WTC11 (cell line): ENCODE results near the gene SKA2. TPM values are rescaled to one million over a fixed set of nuclear protein-coding genes. Genes with fewer than 3 reads are reported as not detected.

Source experiments
- ATAC-seq: fragments of 200-7000 bp; cut with Tn5 transposase; 2 replicates; pipeline ENCODE4 v1.10.0; 2021; ENCODE audit warnings: mild to moderate bottlenecking, moderate library complexity
- CTCF ChIA-PET: fragments of 300-600 bp; sonication (Branson Sonifier 250); formaldehyde crosslinking; loops from one replicate; lab custom pipeline; 2021; ENCODE audit warnings: antibody characterized with exemption; lab: Charles Lee
- POLR2A ChIA-PET: fragments of 350-600 bp; sonication (Branson Sonifier 250); formaldehyde crosslinking; loops from one replicate; lab custom pipeline; 2021; ENCODE audit warnings: antibody characterized with exemption; lab: Charles Lee
- DNase-seq: peaks from one replicate; pipeline ENCODE4 v3.0.0; 2021; ENCODE audit warnings: low spot score
- H3K27ac Mint-ChIP-seq: 2 replicates; pipeline ENCODE4 v1.8.0; 2021; ENCODE audit warnings: mixed read lengths
- H3K27me3 Mint-ChIP-seq: 2 replicates; pipeline ENCODE4 v1.8.0; 2021; ENCODE audit warnings: low read depth, mild to moderate bottlenecking, moderate library complexity, mixed read lengths
- H3K36me3 Mint-ChIP-seq: 2 replicates; pipeline ENCODE4 v1.8.0; 2021; ENCODE audit warnings: mixed read lengths
- H3K4me1 Mint-ChIP-seq: 2 replicates; pipeline ENCODE4 v1.8.0; 2022; ENCODE audit warnings: mixed read lengths
- H3K4me3 Mint-ChIP-seq: 2 replicates; pipeline ENCODE4 v1.8.0; 2021; ENCODE audit warnings: mild to moderate bottlenecking, moderate library complexity, mixed read lengths
- H3K9me3 Mint-ChIP-seq: 2 replicates; pipeline ENCODE4 v1.8.0; 2021; ENCODE audit warnings: mixed read lengths
- ATF2 ChIP-seq: sonication (generic); formaldehyde crosslinking; IDR thresholded peaks from 2 replicates; pipeline ENCODE4 v1.8.1; 2022; ENCODE audit warnings: low read depth, missing genetic modification reagents, borderline replicate concordance
- CDX4 ChIP-seq: fragments of 250-450 bp; sonication (Bioruptor Pico); IDR thresholded peaks from 2 replicates; pipeline ENCODE4 v1.9.0; 2021; ENCODE audit warnings: moderate library complexity, mild to moderate bottlenecking, inconsistent platforms, borderline replicate concordance
- EMX1 ChIP-seq: fragments of 250-450 bp; sonication (Bioruptor Pico); IDR thresholded peaks from 2 replicates; pipeline ENCODE4 v1.8.0; 2021; ENCODE audit warnings: mild to moderate bottlenecking
- ESRRA ChIP-seq: sonication (generic); formaldehyde crosslinking; IDR thresholded peaks from 2 replicates; pipeline ENCODE4 v1.8.1; 2022; ENCODE audit warnings: mild to moderate bottlenecking, missing genetic modification reagents, borderline replicate concordance
- FOXJ3 ChIP-seq: sonication (generic); formaldehyde crosslinking; IDR thresholded peaks from 2 replicates; pipeline ENCODE4 v1.9.0; 2021; ENCODE audit warnings: missing genetic modification reagents, mild to moderate bottlenecking, borderline replicate concordance
- IRF2 ChIP-seq: sonication (generic); formaldehyde crosslinking; IDR thresholded peaks from 2 replicates; pipeline ENCODE4 v1.8.0; 2022; ENCODE audit warnings: low read depth, missing genetic modification reagents, borderline replicate concordance
- RELA ChIP-seq: sonication (generic); formaldehyde crosslinking; IDR thresholded peaks from 2 replicates; pipeline ENCODE4 v1.8.1; 2022; ENCODE audit warnings: missing genetic modification reagents, mild to moderate bottlenecking, borderline replicate concordance
- TEAD4 ChIP-seq: sonication (generic); formaldehyde crosslinking; IDR thresholded peaks from 2 replicates; pipeline ENCODE4 v1.8.0; 2022; ENCODE audit warnings: mild to moderate bottlenecking, missing genetic modification reagents
- ZBTB21 ChIP-seq: sonication (generic); formaldehyde crosslinking; IDR thresholded peaks from 2 replicates; pipeline ENCODE4 v1.8.1; 2023; ENCODE audit warnings: mild to moderate bottlenecking, missing genetic modification reagents, borderline replicate concordance
- ZNF121 ChIP-seq: sonication (generic); formaldehyde crosslinking; IDR thresholded peaks from 2 replicates; pipeline ENCODE4 v1.8.0; 2023; ENCODE audit warnings: missing genetic modification reagents
- ZNF232 ChIP-seq: sonication (generic); formaldehyde crosslinking; IDR thresholded peaks from 2 replicates; pipeline ENCODE4 v1.8.0; 2022; ENCODE audit warnings: mild to moderate bottlenecking, missing genetic modification reagents
- ZNF423 ChIP-seq: fragments of 250-450 bp; sonication (Bioruptor Pico); IDR thresholded peaks from 2 replicates; pipeline ENCODE4 v2.1.2; 2022; ENCODE audit warnings: mild to moderate bottlenecking, moderate library complexity
- total RNA-seq: library from RNA; stranded (reverse); gene quantifications from 3 replicates; pipeline ENCODE4 v1.2.3, GENCODE V29; 2021
- TF ChIP-seq, protein P1 (sequence below): sonication (generic); formaldehyde crosslinking; IDR thresholded peaks from 2 replicates; pipeline ENCODE4 v1.8.0; 2022; ENCODE audit warnings: mild to moderate bottlenecking, missing genetic modification reagents
- TF ChIP-seq, protein P2 (sequence below): sonication (generic); formaldehyde crosslinking; IDR thresholded peaks from 2 replicates; pipeline ENCODE4 v1.8.1; 2023; ENCODE audit warnings: mild to moderate bottlenecking, moderate library complexity, missing genetic modification reagents
- TF ChIP-seq, protein P3 (sequence below): fragments of 250-450 bp; sonication (Bioruptor Pico); IDR thresholded peaks from 2 replicates; pipeline ENCODE4 v1.9.0; 2021; ENCODE audit warnings: mild to moderate bottlenecking, borderline replicate concordance

The SKA2 gene
- total RNA-seq, 1 experiment from 2014 or later: 80.0 TPM

GRCh38 chr17:59151591-59151990 is 3.4 kb downstream of the SKA2 start (continued):
- TF ChIP-seq, protein P1, sequence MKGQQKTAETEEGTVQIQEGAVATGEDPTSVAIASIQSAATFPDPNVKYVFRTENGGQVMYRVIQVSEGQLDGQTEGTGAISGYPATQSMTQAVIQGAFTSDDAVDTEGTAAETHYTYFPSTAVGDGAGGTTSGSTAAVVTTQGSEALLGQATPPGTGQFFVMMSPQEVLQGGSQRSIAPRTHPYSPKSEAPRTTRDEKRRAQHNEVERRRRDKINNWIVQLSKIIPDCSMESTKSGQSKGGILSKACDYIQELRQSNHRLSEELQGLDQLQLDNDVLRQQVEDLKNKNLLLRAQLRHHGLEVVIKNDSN (CRISPR knock-in tag): no peak
- TF ChIP-seq RELA (CRISPR knock-in tag) (no peak), FOXJ3 (CRISPR knock-in tag) (no peak)

GRCh38 chr17:59151006-59151405 is 4.0 kb downstream of the SKA2 start:
- no peak for DNase-seq
- ChIA-PET CTCF (no interaction called here), POLR2A (interaction anchor here (0.6 kb wide), 1 partner anchor 35 kb away, joined by 4 read pairs; no protein-coding TSS in a partner anchor)
- ATAC-seq: no peak
- Mint-ChIP-seq H3K27me3 (no peaks in the 10 kb centered on the region), H3K27ac (no peak overlapping the region), H3K36me3 (0 out of 2 replicates have a peak, but pooled peaks cover 2% of the 10 kb centered on the region), H3K9me3 (no peaks in the 10 kb centered on the region), H3K4me1 (peaks cover 32% of the 10 kb centered on the region), H3K4me3 (no peak overlapping the region)
- TF ChIP-seq ZBTB21 (CRISPR knock-in tag): no peak
- no peak for TF ChIP-seq ZNF232
- TF ChIP-seq, protein P2, sequence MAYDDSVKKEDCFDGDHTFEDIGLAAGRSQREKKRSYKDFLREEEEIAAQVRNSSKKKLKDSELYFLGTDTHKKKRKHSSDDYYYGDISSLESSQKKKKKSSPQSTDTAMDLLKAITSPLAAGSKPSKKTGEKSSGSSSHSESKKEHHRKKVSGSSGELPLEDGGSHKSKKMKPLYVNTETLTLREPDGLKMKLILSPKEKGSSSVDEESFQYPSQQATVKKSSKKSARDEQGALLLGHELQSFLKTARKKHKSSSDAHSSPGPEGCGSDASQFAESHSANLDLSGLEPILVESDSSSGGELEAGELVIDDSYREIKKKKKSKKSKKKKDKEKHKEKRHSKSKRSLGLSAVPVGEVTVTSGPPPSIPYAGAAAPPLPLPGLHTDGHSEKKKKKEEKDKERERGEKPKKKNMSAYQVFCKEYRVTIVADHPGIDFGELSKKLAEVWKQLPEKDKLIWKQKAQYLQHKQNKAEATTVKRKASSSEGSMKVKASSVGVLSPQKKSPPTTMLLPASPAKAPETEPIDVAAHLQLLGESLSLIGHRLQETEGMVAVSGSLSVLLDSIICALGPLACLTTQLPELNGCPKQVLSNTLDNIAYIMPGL: no peak
- TF ChIP-seq IRF2 (CRISPR knock-in tag): no peak
- TF ChIP-seq ESRRA: no peak
- no peak for TF ChIP-seq CDX4
- TF ChIP-seq ATF2 (CRISPR knock-in tag): no peak
- no peak for TF ChIP-seq TEAD4 (CRISPR knock-in tag)
- TF ChIP-seq EMX1: no peak
- no peak for TF ChIP-seq ZNF423 (CRISPR knock-in tag)

DNA sequence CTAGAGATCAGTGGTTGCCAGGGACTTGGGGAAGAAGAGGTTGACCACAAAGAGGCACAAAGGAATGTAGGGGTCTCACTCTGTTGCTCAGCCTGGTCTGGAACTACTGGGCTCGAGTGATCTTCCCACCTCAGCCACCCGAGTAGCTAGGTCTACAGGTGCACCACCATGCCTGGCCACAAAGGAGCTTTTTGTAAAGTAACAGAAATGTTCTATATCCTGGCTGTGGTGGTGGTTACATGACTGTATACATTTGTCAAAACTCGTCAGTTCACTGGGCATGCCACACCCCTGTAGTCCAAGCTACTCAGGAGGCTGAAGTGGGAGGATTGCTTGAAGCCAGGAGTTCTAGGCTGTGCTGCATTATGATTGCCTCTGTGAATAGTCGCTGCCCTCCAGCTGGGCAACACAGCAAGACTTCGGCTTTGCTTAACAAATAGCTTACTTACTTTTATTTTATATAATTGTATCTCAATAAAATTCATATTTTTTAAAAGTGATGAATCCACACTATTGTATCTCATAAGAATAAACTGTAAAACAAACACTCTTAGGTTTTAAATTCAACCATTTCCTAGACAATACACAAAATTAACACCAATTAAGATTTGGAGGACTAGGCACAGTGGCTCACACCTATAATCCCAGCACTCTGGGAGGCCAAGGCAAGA is 5.0 kb downstream of the SKA2 start:
- CTCF ChIA-PET: no interaction called here
- no peaks in the 10 kb centered on the region for H3K9me3 Mint-ChIP-seq
- peaks cover 9% of the 10 kb centered on the region; the same call in 1 of the 2 replicates for H3K36me3 Mint-ChIP-seq
- peaks cover 32% of the 10 kb centered on the region for H3K4me1 Mint-ChIP-seq
- ATAC-seq: no peak
- H3K4me3 Mint-ChIP-seq: no peak overlapping the region
- POLR2A ChIA-PET: interaction anchor here (0.5 kb wide), 1 partner anchor 284 kb away, joined by 5 read pairs; no protein-coding TSS in a partner anchor
- H3K27ac Mint-ChIP-seq: no peak overlapping the region
- H3K27me3 Mint-ChIP-seq: no peaks in the 10 kb centered on the region
- TF ChIP-seq, protein P3, sequence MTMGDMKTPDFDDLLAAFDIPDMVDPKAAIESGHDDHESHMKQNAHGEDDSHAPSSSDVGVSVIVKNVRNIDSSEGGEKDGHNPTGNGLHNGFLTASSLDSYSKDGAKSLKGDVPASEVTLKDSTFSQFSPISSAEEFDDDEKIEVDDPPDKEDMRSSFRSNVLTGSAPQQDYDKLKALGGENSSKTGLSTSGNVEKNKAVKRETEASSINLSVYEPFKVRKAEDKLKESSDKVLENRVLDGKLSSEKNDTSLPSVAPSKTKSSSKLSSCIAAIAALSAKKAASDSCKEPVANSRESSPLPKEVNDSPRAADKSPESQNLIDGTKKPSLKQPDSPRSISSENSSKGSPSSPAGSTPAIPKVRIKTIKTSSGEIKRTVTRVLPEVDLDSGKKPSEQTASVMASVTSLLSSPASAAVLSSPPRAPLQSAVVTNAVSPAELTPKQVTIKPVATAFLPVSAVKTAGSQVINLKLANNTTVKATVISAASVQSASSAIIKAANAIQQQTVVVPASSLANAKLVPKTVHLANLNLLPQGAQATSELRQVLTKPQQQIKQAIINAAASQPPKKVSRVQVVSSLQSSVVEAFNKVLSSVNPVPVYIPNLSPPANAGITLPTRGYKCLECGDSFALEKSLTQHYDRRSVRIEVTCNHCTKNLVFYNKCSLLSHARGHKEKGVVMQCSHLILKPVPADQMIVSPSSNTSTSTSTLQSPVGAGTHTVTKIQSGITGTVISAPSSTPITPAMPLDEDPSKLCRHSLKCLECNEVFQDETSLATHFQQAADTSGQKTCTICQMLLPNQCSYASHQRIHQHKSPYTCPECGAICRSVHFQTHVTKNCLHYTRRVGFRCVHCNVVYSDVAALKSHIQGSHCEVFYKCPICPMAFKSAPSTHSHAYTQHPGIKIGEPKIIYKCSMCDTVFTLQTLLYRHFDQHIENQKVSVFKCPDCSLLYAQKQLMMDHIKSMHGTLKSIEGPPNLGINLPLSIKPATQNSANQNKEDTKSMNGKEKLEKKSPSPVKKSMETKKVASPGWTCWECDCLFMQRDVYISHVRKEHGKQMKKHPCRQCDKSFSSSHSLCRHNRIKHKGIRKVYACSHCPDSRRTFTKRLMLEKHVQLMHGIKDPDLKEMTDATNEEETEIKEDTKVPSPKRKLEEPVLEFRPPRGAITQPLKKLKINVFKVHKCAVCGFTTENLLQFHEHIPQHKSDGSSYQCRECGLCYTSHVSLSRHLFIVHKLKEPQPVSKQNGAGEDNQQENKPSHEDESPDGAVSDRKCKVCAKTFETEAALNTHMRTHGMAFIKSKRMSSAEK (CRISPR knock-in tag): no peak
- 0 out of 2 replicates have a peak, but pooled peaks have one; percentile 12 for TF ChIP-seq ZNF121 (CRISPR knock-in tag)
- no peak for DNase-seq
